ENCODE data around the gene DAP.

GRCh38 chr5:10688651-10689171 lies 72.3 kb downstream of the DAP start:
- TF ChIP-seq, protein P1, sequence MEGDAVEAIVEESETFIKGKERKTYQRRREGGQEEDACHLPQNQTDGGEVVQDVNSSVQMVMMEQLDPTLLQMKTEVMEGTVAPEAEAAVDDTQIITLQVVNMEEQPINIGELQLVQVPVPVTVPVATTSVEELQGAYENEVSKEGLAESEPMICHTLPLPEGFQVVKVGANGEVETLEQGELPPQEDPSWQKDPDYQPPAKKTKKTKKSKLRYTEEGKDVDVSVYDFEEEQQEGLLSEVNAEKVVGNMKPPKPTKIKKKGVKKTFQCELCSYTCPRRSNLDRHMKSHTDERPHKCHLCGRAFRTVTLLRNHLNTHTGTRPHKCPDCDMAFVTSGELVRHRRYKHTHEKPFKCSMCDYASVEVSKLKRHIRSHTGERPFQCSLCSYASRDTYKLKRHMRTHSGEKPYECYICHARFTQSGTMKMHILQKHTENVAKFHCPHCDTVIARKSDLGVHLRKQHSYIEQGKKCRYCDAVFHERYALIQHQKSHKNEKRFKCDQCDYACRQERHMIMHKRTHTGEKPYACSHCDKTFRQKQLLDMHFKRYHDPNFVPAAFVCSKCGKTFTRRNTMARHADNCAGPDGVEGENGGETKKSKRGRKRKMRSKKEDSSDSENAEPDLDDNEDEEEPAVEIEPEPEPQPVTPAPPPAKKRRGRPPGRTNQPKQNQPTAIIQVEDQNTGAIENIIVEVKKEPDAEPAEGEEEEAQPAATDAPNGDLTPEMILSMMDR (IDR thresholded peaks at IDR 0.05; ENCODE audit: low read depth, low read length, missing input control): no peak
- TF ChIP-seq RAD21 (IDR thresholded peaks at IDR 0.05): no peak
- TF ChIP-seq, protein P2, sequence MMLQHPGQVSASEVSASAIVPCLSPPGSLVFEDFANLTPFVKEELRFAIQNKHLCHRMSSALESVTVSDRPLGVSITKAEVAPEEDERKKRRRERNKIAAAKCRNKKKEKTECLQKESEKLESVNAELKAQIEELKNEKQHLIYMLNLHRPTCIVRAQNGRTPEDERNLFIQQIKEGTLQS (IDR thresholded peaks at IDR 0.05): no peak
- no peak for TF ChIP-seq JUND (IDR thresholded peaks at IDR 0.05)
